Stimulated activated CD8-positive, alpha-beta memory T cell treated with anti-CD3 and anti-CD28 coated beads, Interleukin-2, amount 100 ng/mL, for 48 hours (primary cell): Measurements from ENCODE around the gene RNF212B.
"Not testable (repeated sequence)": the region's sequence is repeated elsewhere in the genome, so short reads cannot be mapped to it uniquely, and the experiment has no call there.

Source experiments
- DNase-seq, 2 donors: peaks; one replicate each; pipeline ENCODE4 v3.0.0-alpha.2; 2020; ENCODE audit warnings: low read depth in 2 of 2

The RNF212B gene

DNA sequence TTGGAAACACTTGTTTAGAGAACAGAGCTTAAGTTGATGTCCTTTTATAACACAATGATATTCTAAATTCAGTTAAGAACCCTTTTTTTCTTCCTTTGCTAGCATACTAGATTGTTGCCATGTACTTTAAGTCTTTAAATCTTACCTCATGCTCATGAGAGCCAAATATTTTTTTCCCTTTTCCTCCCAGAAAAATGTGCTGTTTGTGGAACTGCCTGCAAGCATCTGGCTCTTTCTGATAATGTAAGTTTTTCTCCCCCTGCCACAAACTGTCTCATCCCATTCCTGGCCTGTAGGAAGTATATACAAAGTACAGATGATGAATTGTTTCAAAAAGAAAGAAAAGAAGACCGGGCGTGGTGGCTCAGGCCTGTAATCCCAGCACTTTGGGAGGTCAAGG, 5.3 kb downstream of the RNF212B start:
- DNase-seq: no peak

DNA sequence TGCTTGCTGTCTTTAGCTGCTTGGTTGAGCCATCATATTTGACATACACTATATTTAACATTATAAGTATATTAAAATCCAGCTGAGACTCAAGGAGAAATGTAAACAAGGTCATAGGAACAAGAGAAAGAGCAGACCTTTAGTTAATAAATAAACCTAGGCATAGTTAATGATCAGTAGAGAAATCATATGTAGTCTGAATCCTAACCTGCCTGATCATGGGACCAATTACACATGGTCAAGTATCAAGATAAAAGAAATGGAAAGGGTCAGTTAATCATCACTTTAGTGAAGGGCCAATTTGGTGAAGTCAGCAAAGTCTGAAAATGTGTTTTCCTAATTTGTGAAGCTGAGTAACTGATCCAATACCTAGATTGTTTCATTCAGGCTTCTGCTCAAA, 7.5 kb downstream of the RNF212B start:
- no peak for DNase-seq

DNA sequence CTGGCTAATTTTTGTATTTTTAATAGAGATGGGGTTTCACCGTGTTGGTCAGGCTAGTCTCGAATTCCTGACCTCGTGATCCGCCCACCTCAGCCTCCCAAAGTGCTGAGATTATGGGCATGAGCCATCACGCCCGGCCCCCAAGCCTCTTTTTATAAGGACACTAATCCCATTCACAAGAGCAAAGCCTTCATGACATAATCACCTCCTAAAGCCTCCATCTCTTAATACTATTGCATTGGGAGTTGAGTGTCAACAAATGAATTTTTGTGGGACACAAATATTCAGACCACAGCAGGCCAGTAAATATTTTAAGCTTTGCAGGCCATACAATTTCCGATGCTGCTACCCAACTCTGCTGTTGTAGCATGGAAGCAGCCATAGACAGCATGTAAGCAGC, 10.9 kb downstream of the RNF212B start:
- DNase-seq: no peak

DNA sequence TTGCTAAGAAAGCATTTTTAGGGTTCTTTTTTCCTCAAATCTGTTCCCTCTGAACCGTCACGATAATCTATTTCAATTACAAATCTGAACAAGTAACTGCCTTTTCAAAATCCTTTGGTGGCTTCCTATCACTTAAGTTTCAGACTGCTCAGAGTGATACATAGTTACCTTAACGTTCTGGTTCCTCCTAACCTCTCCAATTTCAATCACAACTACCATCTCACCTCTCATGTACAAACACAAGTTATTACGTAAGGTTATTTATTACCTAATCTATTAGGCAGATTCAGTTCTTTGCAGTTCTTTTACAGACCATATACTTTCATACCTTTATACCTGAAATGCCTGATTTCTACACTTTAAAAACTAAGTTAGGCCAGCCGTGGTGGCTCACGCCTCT, 12.1 kb downstream of the RNF212B start:
- DNase-seq: no peak

DNA sequence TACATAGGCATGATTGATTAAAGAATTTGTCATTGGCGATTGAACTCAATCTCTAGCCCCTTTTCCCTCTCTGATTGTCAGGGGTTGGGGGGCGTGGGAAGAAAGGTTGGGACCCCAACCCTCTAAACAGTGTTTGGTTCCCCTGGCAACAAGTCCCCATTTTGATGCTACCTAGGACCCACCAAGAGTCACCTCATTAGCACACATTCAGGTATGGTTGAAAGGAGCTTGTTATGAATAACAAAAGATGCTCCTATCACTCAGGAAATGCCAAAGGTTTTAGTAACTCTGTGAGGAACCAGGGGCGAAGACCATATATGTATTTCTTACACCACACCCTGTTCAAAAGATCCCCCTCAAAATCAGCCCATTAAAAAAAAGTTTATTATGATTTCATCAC, 14.3 kb downstream of the RNF212B start:
- no peak for DNase-seq

DNA sequence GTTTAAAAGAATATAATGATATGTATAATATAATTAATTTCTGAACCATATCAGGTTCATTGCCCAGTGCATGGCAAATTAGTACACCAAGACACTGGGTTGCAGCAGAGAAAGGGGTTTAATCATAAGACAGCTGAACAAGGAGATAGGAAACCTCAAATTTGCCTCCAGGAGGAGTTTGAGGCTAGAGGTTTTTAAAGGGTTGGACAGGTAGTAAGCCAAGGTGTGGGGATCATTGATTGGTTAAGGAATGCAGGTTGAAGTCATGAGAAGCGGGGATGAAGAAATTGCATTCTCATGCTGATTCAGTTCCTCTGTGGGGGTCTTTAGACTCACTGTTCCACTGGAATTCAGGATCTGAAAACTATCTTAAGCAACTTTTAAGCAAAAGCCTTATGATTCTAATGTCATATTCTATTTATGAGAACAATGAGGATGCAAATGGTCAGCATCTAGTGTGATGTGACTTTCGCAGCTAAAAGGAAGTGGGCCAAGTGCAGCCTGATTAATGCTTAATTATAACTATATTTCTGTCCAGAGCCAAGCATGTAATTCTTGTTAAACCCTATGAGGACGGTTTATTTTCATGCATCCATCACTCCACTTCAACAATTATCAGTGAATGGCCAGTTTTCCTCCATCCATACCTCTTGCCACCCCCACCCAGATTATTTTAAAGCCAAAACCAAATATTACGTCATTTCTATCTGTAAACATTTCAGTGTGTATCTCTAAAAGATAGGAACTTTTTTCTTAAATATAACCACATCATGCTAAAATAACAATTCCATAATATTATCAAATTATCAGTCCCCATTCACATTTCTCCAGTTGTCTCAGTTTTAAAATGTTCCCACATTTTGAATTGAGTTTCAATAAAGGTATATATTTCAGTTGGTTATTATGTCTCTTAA, 14.9 kb downstream of the RNF212B start:
- DNase-seq: no peak

DNA sequence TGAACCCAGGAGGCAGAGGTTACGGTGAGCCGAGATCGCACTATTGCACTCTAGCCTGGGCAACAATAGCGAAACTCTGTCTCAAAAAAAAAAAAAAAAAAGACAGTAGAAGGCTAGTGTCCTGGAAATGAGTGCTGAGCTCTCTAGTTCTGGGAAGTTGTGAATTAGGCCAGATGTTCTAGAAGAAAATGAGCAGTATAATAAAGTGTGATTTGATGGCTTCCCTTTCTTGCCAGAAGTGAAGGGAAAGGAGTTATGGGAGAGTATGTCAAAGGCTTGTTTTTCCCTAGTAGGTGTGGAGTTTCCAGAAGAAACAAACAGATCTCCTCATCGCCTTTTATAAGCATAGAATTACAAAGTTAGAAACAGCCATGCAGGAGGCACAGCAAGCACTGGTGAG, 20.5 kb downstream of the RNF212B start:
- no peak for DNase-seq

DNA sequence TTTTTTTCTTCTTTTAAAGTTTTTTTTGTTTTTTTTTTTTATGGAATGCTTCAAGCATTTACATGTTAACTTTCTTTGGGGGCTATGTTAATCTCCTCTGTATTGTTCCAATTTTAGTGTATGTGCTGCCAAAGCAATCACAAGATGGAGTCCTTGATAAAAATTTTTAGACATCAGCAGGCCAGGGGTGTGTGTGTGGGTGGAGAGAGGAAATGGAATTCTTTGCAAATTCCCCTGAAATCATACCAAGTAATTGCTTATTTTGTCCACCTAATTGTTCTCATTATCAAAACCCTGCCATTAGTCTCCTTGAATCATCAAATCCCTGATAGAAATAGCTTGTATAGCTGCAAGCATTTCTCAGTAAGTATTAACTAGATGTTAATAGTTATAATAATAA, 21.7 kb downstream of the RNF212B start:
- DNase-seq: no peak

DNA sequence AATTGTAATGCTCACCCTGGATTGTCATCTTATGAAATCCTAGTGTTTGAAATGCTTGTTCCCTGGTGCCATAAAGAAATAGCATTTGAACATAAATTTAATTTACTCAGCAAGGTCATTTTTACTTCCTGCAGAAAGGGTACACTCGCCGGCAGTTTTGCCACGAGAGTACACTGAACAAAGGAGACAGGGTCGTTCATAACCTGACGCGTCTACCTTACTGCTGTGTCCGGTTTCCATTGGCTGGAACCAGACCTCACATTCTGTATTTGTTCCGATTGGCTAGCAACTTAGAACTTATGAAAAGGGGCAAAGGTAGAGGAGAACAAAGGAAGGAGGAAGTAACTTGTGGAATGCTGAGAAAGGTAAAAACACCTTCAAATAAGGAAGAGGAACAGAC, 23.1 kb downstream of the RNF212B start:
- not testable (repeated sequence) for DNase-seq

DNA sequence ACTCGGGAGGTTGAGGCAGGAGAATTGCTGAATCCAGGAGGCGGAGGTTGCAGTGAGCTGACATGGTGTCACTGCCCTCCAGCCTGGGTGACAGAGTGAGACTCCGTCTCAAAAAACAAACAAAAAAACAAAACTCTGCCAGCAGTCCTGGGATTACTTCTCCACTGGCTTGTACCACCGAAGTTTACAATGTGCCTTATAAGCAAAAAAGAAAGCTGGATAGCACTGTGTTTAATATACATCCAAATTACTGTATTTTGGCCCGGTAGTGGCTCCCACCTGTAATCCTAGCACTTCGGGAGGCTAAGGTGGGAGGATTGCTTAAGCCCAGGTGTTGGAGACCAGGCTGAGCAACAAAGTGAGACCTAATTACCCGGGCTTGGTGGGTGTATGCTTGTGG, 31.5 kb downstream of the RNF212B start:
- no peak for DNase-seq

DNA sequence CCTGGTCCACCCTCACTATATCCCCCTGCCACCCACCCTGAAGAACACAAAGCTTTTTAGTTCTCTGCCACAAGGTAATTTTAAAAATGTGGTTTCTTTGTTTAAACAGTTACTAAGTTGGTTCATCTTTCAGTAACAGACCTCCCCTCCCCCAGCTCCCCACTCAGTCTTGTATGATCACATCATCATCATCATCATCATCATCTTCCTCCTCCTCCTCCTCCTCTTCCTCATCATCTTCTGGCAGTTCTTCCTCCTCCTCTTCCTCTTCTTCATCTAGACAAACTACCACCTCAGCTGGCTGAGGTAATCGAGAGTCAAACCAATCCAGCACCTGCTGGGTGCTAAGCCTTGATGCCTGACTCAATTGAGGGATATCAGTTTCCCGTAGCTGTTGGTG, 37.7 kb downstream of the RNF212B start:
- no peak for DNase-seq

DNA sequence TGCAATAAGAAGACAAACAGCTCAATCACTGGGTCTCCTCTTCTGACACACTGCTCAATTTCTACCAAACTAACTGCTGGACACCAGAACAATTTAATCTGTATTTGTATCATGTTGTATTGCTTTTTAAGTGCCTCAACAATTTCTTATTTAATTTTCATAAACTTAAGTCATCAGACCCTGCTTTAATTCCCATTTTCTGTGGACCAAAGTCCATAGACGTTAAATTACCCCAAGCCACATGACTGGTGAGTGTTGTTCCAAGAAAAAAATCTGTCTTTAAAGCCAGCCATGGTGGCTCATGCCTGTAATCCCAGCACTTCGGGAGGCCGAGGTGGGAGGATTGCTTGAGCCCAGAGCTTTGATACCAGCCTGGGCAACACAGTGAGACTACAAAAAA, 39.5 kb downstream of the RNF212B start:
- no peak for DNase-seq

DNA sequence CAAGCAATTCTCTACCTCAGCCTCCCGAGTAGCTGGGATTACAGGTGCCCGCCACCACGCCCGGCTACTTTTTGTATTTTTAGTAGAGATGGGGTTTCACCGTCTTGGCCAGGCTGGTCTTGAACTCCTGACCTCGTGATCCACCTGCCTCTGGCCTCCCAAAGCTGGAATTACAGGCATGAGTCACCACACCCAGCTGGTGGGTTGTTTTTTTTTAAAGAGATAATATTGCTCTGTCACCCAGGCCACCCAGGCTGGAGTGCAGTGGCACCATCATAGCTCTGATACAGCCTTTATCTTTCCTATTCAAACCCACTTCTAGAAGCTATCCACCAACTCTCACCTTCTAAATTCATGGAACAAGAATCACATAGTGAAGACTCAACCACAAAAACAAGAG, 40.2 kb downstream of the RNF212B start:
- not testable (repeated sequence) for DNase-seq

DNA sequence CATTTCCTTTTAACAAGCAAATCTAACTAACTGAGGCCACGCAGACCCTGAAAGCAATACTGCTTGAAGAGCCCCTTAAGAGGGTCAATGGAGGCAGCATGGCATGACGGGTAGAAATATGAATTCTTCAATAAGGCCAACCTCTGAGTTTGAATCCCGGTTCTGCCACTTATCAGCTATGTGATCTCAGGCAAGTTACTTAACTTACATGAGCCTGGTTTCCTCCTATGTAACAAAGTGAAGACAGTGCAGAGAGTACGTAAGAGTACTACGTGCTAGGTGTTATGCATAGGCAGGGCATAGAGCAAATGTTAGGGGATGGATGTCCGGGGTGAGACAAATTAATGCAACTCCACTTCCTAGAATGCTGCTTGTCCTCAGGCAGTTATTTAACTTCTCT, 43.5 kb downstream of the RNF212B start:
- no peak for DNase-seq

DNA sequence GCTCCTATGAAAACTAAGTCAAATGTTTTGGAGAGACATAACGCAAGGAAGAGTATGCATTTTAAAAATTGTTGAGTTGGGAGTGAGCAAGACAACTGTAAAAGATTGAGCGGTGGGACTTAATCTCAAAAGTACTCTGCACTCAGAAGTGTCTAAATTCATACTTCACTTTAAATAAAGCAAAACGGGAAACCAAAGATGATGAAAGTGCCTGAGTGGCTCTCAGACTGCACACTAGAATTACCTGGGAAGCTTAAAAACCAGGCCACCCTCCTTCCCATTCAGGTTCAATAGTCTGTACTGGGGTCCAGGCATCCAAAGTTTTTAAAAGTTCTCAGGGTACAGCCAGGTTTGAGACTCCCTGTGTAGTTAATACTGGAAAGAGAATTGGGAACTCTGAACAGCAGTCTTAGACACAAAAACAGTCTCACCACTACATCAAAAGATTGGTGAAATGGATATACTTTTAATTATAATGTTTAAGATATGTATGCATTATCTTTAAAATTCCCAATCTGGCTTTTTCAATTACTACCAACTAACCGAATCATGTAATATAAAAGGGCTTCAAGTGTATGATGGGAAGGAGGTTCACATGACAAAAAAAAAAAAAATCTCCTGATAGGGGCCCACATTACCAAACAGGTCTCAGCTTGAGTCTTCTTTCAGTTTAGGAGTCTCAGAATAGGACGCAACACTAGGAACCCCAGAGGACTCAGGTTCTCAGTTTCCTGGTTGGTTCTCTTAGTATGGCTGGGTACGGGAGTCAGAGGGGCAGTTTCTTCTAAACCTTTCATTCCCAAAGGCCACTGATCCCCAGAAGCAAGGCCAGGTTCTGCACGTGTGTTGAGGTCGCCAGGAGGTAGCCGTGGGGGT, 47.2 kb downstream of the RNF212B start:
- DNase-seq: no peak

DNA sequence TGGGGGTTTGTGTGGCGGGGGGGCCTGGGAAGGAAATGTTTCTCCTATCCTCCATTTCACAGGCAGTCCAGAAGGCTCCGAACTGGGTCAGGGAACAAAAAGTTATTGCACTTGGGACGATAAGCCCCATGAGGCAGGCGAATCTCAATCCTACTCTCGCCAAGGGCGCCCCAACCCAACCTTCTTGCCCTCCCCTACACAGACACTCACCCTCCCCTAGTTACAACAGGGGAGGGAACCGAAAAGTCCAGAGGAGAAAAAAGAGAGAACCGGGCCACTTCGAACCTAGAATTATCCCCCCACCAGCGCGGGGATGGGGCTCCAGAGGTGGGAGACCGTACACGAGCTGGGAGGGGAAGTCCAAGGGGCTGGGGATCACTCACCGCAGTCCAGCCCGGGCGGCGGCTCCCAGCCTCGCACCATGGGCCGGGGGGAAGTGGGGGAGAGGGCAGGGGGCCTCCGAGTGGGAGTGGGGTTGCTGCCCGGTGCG, 47.8 kb downstream of the RNF212B start:
- no peak for DNase-seq

DNA sequence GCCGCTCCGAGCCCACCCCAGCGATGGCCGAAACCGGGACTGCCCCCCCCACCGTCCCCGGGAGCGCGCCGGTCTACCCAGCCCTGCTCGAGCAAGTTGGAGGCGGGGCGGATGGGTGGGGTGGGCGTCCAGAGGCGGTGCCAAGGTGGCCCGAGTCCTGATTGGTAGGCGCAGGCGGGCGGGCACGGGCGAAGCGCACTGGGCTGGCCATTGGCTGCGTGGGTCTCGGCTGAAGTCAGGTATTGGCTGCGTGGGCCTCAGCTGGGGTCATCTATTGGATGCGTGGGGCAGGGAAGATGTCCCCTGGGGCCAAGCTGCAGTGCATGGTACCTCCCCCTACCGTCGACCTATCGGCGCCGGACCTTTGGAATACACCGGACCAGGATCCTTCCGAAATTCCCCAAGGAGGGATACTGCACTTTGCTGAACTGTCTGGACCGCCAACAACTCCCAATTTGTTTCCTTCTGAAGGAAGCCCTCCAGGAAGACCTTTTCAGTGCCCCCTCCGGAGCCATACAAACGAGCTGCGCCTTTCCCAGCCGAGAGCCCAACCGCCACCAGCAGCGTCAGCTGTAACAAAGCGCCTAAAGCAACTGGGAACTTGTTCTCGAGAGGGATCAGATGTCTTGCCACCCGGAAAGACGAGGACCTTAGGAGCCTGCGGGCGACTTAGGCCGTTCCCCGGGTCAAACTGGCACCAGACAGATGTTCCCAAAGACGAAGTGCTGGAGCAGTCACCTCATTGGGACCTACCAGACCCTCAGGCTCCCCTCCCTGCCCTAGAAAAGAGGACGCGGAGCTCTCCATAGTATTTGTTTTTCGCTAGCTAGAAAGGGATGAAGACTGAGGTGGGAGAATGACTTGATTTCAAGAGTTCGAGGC, 48.5 kb downstream of the RNF212B start, which contains the start of gene HOMEZ:
Gene HOMEZ, minus strand, starts transcription at position 113 of the 882 bp plus-strand sequence. CDS start 180 bp downstream, outside the sequence.
- peak; percentile 98 for DNase-seq

DNA sequence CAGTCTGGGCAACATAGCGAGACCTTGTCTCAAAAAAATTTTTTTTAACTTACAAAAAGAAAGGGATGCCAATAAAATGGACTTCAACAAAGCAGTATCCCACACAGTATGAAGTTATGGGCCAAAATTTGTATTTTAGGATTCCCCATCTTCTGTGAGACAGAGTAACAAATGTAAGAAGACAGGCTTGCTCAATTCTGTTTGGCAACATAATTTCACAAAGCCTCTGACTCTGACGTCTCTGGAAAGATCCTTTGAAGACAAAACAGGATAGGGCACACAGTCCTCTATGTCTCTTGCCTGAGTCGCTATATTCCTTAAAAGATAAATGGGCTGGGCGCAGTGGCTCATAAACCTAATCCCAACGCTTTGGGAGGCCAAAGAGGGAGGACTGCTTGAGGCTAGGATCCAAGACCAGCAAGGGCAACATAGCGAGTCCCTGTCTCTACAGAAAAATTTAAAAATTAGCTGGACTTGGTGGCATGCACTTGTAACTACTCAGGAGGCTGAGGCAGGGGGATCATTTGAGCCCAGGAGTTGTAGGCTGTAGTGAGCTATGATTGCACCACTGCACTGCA, 49.3 kb downstream of the RNF212B start:
- DNase-seq: no peak

DNA sequence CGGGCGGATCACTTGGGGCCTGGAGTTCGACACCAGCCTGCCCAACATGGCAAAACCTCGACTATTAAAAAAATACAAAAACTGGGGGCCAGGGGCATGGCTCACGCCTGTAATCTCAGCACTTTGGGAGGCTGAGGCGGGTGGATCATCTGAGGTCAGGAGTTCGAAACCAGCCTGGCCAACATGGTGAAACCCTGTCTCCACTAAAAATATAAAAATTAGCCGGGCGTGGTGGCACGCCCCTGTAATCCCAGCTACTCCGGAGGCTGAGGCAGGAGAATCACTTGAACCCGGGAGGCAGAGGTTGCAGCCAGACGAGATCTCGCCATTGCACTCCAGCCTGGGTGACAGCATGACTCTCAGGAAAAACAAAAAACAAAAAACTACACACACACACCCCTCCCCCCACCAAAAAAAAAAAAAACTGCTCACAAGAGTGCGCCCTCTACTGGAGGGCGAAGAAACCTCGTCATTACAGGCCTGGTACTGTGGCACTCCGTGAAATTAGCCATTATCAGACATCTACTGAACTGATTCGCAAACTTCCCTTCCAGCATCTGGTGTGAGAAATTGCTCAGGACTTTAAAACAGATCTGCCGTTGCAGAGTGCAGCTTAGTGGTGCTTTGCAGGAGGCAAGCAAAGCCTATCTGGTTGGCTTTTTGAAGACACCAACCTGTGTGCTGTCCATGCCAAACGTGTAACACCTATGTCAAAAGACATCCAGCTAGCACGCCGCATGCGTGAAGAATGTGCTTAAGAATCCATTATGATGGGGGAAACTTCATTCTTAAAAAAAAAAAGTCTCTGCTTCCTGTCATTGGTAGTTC, 57.2 kb downstream of the RNF212B start:
- peak in 1 of 2 donors; percentile 21 for DNase-seq
